Loucy (cell line): ENCODE measurements around the gene SUCLG2.

Experiments used
- H2AFZ ChIP-seq: fragments of 200-600 bp; sonication (generic); 2 replicates; pipeline ENCODE4 v1.6.0; 2016; ENCODE audit warnings: antibody characterized with exemption, mild to moderate bottlenecking, low read length, moderate library complexity
- H3F3A ChIP-seq: fragments of 200-600 bp; 2 replicates; pipeline ENCODE4 v1.6.0; 2016; ENCODE audit warnings: antibody characterized with exemption, low read depth, mild to moderate bottlenecking
- H3K27me3 ChIP-seq: fragments of 200-600 bp; sonication (generic); 2 replicates; pipeline ENCODE4 v1.6.1; 2014; ENCODE audit warnings: low read length, mild to moderate bottlenecking; ENCODE audit not compliant: insufficient read depth, poor library complexity, severe bottlenecking
- H3K36me3 ChIP-seq: fragments of 200-600 bp; sonication (generic); 2 replicates; pipeline ENCODE4 v1.6.1; 2016; ENCODE audit warnings: low read length; ENCODE audit not compliant: insufficient read depth
- H3K4me1 ChIP-seq: fragments of 200-600 bp; sonication (generic); 2 replicates; pipeline ENCODE4 v1.5.1; 2014; ENCODE audit warnings: low read length, mild to moderate bottlenecking; ENCODE audit not compliant: insufficient read depth, poor library complexity, severe bottlenecking
- H3K4me2 ChIP-seq: fragments of 200-600 bp; sonication (generic); 2 replicates; pipeline ENCODE4 v1.6.0; 2014; ENCODE audit warnings: antibody characterized with exemption, low read length, low read depth, mild to moderate bottlenecking; ENCODE audit not compliant: poor library complexity, severe bottlenecking
- H3K4me3 ChIP-seq: fragments of 200-600 bp; sonication (generic); 2 replicates; pipeline ENCODE4 v1.5.1; 2014; ENCODE audit warnings: low read length, mild to moderate bottlenecking, mixed read lengths; ENCODE audit not compliant: poor library complexity, severe bottlenecking
- H3K79me2 ChIP-seq: fragments of 200-600 bp; sonication (generic); 2 replicates; pipeline ENCODE4 v1.6.1; 2014; ENCODE audit warnings: low read length; ENCODE audit not compliant: insufficient read depth
- H3K9ac ChIP-seq: fragments of 200-600 bp; sonication (generic); 2 replicates; pipeline ENCODE4 v1.6.0; 2014; ENCODE audit warnings: mild to moderate bottlenecking, low read depth, low read length, moderate library complexity; ENCODE audit not compliant: poor library complexity, severe bottlenecking
- H3K9me2 ChIP-seq: fragments of 200-600 bp; sonication (generic); replicated peaks from 2 replicates; pipeline ENCODE4 v1.6.1; 2016; ENCODE audit warnings: low read depth, low read length, mixed read lengths
- H3K9me3 ChIP-seq: fragments of 200-600 bp; sonication (generic); 2 replicates; pipeline ENCODE4 v1.6.1; 2014; ENCODE audit warnings: mild to moderate bottlenecking, antibody characterized with exemption, low read length, low read depth; ENCODE audit not compliant: insufficient read depth
- H4K20me1 ChIP-seq: fragments of 200-600 bp; sonication (generic); 2 replicates; pipeline ENCODE4 v1.6.0; 2014; ENCODE audit warnings: antibody characterized with exemption, low read length, mild to moderate bottlenecking; ENCODE audit not compliant: insufficient read depth, poor library complexity, severe bottlenecking
- EZH2phosphoT487 ChIP-seq: fragments of 200-600 bp; IDR thresholded peaks from 2 replicates; pipeline ENCODE4 v1.6.1; 2018; ENCODE audit warnings: antibody characterized with exemption, mild to moderate bottlenecking, moderate library complexity, borderline replicate concordance
- TF ChIP-seq, protein P1 (sequence below): fragments of 200-600 bp; sonication (generic); conservative IDR thresholded peaks from 2 replicates; pipeline ENCODE4 v1.5.1; 2014; ENCODE audit warnings: mild to moderate bottlenecking, antibody characterized with exemption, low read length

Gene SUCLG2

GRCh38 chr3:67624687-67625086 is 29.7 kb downstream of the SUCLG2 start:
- H3K79me2 ChIP-seq, result no peaks in the 10 kb centered on the region
- no peaks in the 10 kb centered on the region for H3F3A ChIP-seq
- no peaks in the 10 kb centered on the region for H3K9me3 ChIP-seq
- peaks cover 8% of the 10 kb centered on the region for H4K20me1 ChIP-seq
- H3K36me3 ChIP-seq, result no peaks in the 10 kb centered on the region
- TF ChIP-seq, protein P1, sequence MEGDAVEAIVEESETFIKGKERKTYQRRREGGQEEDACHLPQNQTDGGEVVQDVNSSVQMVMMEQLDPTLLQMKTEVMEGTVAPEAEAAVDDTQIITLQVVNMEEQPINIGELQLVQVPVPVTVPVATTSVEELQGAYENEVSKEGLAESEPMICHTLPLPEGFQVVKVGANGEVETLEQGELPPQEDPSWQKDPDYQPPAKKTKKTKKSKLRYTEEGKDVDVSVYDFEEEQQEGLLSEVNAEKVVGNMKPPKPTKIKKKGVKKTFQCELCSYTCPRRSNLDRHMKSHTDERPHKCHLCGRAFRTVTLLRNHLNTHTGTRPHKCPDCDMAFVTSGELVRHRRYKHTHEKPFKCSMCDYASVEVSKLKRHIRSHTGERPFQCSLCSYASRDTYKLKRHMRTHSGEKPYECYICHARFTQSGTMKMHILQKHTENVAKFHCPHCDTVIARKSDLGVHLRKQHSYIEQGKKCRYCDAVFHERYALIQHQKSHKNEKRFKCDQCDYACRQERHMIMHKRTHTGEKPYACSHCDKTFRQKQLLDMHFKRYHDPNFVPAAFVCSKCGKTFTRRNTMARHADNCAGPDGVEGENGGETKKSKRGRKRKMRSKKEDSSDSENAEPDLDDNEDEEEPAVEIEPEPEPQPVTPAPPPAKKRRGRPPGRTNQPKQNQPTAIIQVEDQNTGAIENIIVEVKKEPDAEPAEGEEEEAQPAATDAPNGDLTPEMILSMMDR, result no peak
- TF ChIP-seq EZH2phosphoT487, result no peak
- H3K9ac ChIP-seq, result no peak overlapping the region
- H2AFZ ChIP-seq, result no peak overlapping the region
- H3K9me2 ChIP-seq, result no peaks in the 10 kb centered on the region
- no peaks in the 10 kb centered on the region for H3K27me3 ChIP-seq
- no peaks in the 10 kb centered on the region for H3K4me1 ChIP-seq
- no peak overlapping the region for H3K4me3 ChIP-seq
- no peak overlapping the region for H3K4me2 ChIP-seq

GRCh38 chr3:67624078-67624477 is 30.3 kb downstream of the SUCLG2 start:
- H3K9me3 ChIP-seq, result no peaks in the 10 kb centered on the region
- H3F3A ChIP-seq, result no peaks in the 10 kb centered on the region
- no peaks in the 10 kb centered on the region for H3K36me3 ChIP-seq
- H3K4me3 ChIP-seq, result no peak overlapping the region
- H3K4me1 ChIP-seq, result no peaks in the 10 kb centered on the region
- no peak overlapping the region for H3K4me2 ChIP-seq
- H2AFZ ChIP-seq, result no peak overlapping the region
- H3K79me2 ChIP-seq, result no peaks in the 10 kb centered on the region
- H3K9ac ChIP-seq, result no peak overlapping the region
- no peak for TF ChIP-seq EZH2phosphoT487
- TF ChIP-seq, protein P1, result no peak
- no peaks in the 10 kb centered on the region for H3K9me2 ChIP-seq
- peaks cover 8% of the 10 kb centered on the region for H4K20me1 ChIP-seq
- H3K27me3 ChIP-seq, result no peaks in the 10 kb centered on the region

GRCh38 chr3:67622652-67623051 is 31.8 kb downstream of the SUCLG2 start:
- H3K4me1 ChIP-seq, result no peaks in the 10 kb centered on the region
- H3K79me2 ChIP-seq, result no peaks in the 10 kb centered on the region
- H3K4me3 ChIP-seq, result no peak overlapping the region
- no peak overlapping the region for H2AFZ ChIP-seq
- no peak overlapping the region for H3K9ac ChIP-seq
- TF ChIP-seq, protein P1, result no peak
- no peak for TF ChIP-seq EZH2phosphoT487
- H4K20me1 ChIP-seq, result peaks cover 6% of the 10 kb centered on the region
- no peaks in the 10 kb centered on the region for H3K9me2 ChIP-seq
- H3K4me2 ChIP-seq, result no peak overlapping the region
- no peaks in the 10 kb centered on the region for H3K27me3 ChIP-seq
- no peaks in the 10 kb centered on the region for H3F3A ChIP-seq
- no peaks in the 10 kb centered on the region for H3K9me3 ChIP-seq
- H3K36me3 ChIP-seq, result peaks cover 3% of the 10 kb centered on the region; the same call in 1 of the 2 replicates
